ENCODE results near the gene ZNF439.
"Not testable (repeated sequence)": the region's sequence is repeated elsewhere in the genome, so short reads cannot be mapped to it uniquely, and the experiment has no call there.

Gene ZNF439

DNA sequence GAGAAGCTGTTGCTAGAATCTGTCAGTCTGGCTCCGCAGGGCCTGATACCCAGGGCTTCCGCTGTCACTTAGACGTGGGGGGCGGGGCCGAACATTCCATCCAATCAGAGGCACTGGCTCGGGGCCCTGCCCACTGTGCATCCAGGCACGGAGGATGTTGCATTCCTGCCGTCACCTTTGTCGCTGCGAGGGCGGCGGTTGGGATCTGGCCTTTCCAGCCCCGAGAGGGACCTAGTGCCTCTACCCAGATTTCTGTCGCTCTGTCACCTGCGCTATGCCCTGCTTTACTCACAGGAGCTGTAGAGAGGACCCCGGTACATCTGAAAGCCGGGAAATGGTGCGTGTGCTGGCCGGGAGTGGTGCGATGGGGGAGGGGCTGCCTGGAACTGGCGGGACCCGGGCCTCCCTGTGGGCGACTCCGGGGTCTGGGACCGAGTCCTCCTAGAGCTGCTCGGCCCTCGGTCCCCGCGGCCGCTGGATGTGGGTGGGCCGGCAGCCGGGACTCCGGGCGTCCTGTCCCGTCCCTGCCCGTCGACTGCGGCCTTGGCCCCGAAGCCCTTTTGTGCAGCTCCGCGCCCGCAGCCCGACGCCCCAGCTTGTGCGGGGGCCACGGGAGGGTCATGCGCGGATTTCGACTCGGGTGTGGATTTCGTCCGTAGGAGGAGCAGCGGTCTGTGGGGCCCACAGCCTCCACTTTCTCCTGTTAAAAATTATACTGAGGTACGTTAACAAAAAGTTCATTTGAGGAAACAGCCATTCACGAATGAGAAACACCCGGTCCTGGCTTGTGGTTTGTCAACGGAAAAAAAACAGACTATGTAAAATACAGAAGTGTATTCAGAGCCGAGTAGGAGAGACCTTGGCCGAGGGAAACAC lies at the start of gene ZNF439:
TSS of gene ZNF439 (plus strand) at position 133 of the 876 bp plus-strand sequence. CDS start at position 275, 142 bp downstream.
- DNase-seq (ENCODE audit: low read depth in 2 of 2) = peak; percentile 64 to 83

DNA sequence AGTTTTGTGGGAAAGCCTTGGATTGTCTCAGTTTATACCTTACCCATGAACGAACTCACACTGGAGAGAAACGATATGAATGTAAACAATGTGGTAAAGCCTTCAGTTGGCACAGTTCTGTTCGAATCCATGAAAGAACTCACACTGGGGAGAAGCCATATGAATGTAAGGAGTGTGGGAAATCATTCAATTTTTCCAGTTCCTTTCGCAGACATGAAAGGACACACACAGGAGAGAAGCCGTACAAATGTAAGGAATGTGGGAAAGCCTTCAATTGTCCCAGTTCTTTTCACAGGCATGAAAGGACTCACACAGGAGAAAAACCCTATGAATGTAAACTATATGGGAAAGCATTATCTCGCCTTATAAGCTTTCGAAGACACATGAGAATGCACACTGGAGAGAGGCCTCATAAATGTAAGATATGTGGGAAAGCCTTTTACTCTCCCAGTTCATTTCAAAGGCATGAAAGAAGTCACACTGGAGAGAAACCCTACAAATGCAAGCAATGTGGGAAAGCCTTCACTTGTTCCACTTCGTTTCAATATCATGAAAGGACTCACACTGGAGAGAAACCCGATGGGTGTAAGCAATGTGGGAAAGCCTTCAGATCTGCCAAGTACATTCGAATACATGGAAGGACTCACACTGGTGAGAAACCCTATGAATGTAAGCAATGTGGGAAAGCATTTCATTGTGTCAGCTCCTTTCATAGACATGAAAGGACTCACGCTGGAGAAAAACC lies 42.0 kb upstream of the ZNF439 start:
- no peak for DNase-seq (ENCODE audit: low read depth in 2 of 2)

DNA sequence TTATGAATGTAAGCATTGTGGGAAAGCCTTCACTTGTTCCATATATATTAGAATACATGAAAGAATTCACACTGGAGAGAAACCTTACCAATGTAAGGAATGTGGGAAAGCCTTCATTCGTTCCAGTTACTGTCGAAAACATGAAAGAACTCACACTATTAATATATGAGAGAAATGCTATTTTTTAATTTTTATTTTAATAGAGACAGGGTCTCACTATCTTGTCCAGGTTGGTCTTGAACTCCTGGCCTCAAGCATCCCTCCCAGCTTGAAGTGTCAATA lies 41.5 kb upstream of the ZNF439 start:
- DNase-seq (ENCODE audit: low read depth in 2 of 2) = no peak

DNA sequence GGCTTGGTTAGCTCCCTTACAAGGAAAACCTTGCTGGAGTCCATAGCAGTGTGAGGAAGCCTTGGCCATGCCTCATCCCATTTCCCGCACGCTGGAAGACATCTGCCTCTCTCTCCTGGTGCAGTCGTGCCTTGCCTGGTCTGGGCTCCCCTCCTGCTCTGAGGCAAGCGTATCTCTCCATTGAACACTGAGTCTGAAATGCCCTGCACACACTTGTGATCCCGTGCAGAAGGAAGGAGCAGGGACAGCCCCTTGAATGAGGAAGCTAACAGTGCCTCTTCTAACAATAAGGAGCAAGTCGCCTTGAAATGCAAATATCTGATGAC lies 34.9 kb upstream of the ZNF439 start:
- no peak for DNase-seq (ENCODE audit: low read depth in 2 of 2)

DNA sequence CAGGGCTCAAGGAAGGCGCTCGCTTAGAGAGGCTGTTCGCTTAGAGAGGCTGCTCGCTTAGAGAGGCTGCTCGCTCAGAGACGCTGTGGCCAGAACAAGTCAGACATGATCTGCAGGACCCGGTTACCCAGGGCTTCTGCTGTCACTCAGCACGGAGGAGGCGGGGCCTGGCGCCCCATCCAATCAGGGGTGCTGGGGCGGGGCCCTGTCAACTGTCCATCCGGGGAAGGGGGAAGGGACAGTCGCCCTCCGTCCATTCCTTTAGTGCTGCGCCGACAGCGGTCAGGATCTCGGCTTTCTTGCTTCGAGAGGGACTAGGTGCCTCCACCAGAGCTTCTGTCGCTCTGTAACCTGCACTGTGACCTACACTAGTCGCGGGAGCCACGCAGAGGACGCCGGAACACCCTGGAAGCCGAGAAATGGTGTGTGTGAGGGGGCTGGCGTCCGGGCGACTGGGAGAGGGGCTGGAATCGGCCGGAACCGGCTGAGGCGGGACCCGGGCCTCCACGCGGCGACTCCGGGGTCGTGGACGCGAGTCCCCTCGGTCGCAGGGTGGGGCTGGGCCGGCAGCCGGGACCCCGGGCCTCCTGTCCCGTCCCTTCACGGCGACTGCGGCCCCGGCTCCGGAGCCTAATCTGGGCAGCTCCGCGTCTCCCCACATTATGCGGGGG lies 34.4 kb upstream of the ZNF439 start, which contains the start of gene ZNF440:
TSS of gene ZNF440 (plus strand) at position 245 of the 671 bp plus-strand sequence. CDS start at position 420, 175 bp downstream.
- peak; percentile 66 to 70 for DNase-seq (ENCODE audit: low read depth in 2 of 2)

DNA sequence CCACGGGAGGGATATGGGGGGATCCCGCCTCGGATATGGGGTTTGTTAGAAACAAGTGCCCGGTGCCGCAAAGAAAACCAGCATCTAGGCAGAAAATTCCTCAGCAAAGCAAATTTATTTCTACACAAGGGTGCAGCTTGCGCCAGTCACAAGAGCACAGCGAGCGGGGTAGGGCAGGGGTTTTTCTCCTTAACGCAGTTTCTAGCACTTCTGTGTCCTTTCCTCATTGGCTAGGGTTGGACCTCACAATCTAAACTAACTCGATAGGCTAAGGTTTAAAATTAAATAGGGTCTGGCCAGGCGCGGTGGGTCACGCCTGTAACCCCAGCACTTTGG lies 33.9 kb upstream of the ZNF439 start:
- DNase-seq (ENCODE audit: low read depth in 2 of 2) = no peak

DNA sequence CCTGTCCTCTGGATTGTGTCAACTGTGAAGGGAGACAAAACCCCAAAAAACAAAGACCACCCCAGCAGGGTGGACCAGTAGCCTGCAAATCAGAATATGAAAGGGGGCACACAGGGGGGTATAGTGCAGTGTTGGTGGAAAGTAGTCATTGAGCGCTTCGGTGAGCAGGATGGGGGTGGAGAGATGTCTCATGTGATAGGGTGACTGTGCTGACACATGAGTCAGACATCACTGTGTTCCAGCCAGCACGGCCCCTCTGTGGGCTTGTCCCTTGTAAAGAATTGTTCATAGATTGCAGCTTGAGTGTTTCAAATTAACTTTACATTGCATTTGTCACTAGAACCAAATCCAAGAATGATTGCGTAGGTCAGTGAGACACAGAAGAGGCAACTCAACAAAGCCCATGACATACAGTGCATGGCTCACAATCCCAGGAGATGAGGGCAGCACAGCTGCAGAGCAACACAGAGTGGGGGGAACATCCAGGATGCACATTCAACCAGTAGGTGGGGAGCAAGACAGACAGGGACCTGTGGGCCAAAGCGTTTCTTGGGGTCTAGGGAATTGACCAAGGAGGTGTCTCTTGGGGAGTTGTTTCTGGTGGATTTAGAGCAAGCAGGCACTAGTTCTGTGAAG lies 26.9 kb upstream of the ZNF439 start:
- no peak for DNase-seq (ENCODE audit: low read depth in 2 of 2)

DNA sequence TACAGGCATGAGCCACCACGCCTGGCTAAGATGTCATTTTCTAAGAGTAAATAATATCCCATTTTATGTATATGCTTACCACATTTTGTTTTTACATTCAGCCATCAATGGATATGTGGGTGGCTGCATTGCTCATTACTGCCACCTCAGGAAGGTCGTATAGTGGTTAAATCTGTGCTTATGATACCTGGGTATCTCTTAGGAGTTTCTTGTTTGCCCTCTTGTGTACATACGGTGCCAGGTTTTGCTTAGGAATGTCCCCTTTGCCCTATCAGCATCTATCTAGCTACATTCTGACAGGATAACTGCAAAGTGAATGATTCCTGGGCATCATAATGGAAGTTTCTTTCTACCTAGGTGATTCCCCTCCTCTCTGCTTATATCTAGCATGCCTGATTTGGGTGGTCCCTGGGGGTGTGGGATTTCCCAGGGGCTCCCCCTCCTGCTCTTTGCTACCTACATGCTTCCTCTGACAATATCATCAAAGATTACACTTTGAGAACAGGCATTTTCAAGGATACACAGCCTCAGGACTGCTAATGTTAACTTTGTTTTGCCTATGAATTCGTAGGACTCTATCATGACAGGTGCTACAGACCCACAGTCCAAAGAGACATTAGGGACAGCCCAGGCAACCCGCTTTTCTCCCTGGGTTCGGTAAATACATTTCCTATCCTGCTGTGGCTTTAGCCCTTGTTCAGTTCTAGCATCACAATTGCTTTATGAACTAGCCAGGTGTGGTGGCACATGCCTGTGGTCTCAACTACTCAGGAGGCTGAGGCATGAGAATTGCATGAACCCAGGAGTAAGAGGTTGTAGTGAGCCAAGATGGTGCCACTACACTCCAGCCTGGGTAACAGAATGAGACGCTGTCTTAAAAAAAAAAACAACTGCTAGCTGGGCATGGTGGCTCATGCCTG lies 19.3 kb upstream of the ZNF439 start:
- DNase-seq (ENCODE audit: low read depth in 2 of 2) = not testable (repeated sequence)

DNA sequence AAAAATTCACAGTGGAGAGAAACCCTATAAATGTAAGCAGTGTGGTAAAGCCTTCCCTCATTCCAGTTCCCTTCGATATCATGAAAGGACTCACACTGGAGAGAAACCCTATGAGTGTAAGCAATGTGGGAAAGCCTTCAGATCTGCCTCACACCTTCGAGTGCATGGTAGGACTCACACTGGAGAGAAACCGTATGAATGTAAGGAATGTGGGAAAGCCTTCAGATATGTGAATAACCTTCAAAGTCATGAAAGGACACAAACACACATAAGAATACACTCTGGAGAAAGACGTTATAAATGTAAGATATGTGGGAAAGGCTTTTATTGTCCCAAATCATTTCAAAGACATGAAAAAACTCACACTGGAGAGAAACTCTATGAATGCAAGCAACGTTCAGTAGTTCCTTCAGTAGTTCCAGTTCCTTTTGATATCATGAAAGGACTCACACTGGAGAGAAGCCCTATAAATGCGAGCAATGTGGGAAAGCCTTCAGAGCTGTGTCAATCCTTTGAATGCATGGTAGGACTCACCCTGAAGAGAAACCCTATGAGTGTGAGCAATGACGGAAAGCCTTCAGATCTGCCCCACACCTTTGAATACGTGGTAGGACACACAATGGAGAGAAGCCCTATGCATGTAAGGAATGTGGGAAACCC lies 16.1 kb upstream of the ZNF439 start:
- DNase-seq (ENCODE audit: low read depth in 2 of 2) = no peak

DNA sequence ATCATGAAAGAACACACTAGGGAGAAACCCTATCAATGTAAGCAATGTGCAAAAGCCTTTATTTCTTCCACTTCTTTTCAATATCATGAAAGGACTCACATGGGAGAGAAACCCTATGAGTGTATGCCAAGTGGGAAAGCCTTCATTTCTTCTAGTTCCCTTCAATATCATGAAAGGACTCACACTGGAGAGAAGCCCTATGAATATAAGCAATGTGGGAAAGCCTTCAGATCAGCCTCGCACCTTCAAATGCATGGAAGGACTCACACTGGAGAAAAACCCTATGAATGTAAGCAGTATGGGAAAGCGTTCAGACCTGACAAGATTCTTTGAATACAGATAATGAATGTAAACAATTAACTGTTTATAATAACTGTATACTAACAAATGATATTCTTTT lies 15.0 kb upstream of the ZNF439 start:
- DNase-seq (ENCODE audit: low read depth in 2 of 2) = no peak

DNA sequence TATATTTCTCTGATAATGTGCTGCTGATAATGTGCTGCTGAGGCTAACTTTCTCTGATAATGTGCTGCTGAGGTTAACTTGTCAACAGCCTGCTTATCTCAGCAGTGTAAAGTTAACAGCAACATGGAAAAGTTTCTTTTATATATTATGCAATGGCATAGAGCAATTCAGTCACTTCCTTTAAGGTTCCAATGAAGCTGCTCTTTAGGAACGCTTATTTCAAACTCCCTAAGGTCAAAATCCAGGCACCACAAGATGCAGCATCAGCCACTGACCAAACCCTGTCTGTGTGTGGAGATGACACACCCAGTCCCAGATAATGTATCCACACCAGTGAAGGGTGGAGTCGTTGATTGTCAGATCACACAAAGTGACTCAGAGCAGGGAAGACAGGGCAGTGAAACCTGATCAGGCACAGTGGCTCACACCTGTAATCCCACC lies 12.9 kb upstream of the ZNF439 start:
- DNase-seq (ENCODE audit: low read depth in 2 of 2) = not testable (repeated sequence)

DNA sequence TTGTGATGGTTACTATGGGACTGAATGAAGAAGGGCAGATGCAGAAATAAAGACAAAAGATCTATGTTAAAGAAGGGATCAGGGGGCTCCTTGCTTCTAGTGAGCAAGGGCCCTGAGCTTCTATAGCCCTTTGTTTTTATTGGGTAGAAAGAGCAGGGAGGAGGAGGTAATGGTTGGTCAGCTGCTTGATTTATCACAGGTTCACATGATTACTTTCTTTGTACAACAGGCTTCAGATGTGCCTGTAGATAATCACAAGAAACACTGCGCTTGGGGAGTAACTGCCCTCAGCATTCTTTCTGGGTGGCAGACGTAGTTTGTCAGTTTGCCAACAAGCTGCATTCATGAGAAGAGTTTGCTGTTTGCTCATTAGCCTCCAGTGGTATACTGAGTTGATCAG lies 4.8 kb upstream of the ZNF439 start:
- no peak for DNase-seq (ENCODE audit: low read depth in 2 of 2)

DNA sequence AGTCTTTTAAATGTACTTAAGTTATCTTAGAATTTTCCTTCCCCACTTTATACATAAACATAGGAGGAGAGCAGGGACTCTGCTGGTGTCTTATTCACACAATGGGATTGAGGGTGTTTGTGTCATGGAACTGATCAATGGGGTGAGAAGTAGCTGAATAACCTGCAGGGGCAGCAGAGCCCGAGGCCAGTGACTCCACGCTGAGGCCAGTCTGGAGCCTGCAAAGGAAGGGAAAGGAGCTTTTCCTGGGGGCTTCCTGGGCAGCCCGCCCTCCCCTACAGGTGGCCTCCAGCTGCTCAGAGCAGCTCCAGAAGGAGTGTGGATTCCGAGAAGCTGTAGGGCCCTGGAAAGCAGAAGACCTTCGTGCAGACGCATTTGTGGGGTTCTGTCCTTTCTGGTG lies 911 bp upstream of the ZNF439 start:
- DNase-seq (ENCODE audit: low read depth in 2 of 2) = not testable (repeated sequence)

DNA sequence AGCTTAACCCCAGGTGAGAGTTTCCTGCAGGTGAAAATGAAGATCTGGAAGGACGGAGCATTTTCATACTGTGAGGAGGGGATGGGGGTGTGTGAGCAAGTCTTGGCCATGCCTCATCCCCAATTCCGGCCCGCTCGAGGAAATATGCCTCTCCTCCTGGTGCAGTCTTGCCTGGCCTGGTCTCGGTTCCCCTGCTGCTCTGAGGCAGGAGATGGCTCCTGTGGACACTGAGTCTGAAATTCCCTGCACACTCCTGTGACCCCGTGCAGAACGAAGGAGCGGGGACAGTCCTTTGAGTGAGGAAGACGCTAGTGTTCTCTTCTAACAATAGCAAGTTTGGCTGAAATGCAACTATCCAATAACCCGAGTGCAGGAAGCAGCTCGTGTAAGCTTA lies 329 bp upstream of the ZNF439 start:
- DNase-seq (ENCODE audit: low read depth in 2 of 2) = no peak

DNA sequence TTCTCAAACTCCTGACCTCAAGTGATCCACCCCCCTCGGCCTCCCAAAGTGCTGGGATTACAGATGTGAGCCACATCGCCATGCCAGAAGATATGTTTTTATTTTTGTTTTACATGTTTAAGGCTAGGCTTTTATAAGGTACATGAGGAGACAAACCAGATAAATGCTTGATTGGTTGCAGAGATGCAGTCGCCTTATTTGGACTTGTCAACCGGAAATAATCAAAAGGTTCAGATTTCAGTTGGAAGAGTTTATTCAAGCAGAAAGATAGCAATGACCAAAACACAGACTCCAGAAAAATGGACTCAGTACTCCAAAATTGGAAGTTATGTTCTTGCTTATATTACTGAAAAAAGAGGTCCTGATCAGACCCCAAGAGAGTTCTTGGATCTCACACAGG lies 1.8 kb downstream of the ZNF439 start:
- not testable (repeated sequence) for DNase-seq (ENCODE audit: low read depth in 2 of 2)

DNA sequence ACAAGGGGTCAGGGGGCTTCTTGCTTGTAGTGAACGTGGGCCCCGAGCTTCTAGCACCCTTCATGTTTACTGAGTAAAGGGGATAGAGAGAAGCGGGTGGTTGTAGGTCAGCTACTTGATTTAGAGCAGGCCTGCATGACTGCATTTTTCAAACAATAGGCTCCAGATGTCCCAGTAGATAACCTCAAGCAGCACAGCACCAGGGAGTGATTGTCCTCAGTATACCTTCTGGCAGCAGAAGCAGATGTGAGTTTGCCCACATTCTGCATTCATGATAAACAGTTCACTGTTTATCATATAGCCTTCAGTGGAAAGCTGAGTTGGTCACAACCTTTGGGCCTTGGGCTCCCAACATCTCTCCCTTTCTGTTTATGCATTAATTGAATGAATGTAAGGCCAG lies 4.8 kb downstream of the ZNF439 start:
- no peak for DNase-seq (ENCODE audit: low read depth in 2 of 2)

DNA sequence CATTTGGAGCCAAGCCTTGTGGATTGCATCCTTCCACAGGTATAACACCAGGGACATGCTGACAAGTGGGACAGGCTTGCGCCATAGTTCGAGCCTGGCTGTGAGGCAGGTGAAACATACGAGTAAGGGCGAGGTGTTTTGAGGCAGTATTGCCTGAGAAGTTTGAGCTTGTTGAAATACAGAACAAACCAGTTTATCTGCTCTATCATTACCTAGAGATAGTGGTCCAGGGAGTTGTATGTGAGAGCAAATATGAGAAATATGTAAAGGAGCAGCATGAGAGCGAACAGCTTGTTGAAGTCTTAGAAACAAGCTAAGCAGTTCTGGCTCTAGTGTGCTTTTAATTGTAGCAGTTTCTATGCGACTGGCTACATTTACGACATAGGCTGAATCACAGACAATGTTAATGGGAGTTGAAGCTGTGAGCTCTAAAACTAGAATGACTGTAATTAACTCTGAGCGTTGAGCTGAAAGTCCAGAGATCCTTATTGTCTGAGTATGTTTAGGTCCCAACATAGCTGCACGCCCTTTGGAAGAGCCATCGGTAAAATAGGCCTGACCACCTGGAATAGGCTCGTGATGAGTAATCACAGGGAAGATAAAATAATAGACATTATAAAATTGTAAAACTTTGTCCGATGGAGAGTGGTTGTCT lies 8.2 kb downstream of the ZNF439 start:
- DNase-seq (ENCODE audit: low read depth in 2 of 2) = no peak

DNA sequence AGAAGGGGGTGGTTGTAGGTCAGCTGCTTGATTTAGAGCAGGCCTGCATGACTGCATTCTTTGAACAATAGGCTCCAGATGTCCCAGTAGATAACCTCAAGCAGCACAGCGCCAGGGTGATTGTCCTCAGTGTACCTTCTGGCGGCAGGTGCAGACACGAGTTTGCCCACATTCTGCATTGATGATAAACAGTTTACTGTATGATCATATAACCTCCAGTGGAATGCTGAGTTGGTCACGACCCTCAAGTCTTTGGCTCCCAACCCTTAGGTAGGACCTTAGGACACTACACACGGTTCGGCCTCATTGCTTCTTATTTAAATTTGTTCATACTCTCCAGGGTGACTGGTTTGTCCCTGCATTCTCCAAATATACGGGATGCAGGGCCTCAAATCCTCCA lies 12.2 kb downstream of the ZNF439 start:
- DNase-seq (ENCODE audit: low read depth in 2 of 2) = no peak

DNA sequence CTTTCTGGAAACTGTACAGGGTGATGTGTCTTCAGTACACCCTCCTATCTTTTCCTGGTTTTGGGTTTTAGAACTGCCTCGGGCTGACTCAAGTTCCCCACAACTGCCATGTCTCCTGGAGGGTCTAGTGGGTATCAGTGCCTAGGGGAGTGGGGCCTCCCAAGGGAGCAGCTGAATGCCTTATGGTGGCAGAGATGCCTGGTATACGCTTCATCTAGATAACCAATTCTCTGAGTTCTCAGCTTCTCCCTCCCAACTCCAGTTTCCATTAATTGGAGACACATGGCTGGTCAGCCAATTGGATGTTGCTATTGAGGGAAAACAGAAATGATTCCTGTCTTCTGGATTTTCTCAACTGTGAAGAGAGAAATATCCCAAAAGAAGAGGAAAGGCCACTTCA lies 12.8 kb downstream of the ZNF439 start:
- DNase-seq (ENCODE audit: low read depth in 2 of 2) = no peak

DNA sequence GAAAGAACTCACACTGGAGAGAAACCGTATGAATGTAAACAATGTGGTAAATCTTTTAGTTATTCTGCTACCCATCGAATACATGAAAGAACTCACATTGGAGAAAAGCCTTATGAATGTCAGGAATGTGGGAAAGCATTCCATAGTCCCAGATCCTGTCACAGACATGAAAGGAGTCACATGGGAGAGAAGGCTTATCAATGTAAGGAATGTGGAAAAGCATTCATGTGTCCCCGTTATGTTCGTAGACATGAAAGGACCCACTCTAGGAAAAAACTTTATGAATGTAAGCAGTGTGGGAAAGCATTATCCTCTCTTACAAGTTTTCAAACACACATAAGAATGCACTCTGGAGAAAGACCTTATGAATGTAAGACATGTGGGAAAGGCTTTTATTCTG lies 19.2 kb downstream of the ZNF439 start:
- DNase-seq (ENCODE audit: low read depth in 2 of 2) = not testable (repeated sequence)
